H1 (cell line): ENCODE measurements around the gene GATAD2B. TPM values are rescaled to one million over a fixed set of nuclear protein-coding genes. Genes with fewer than 3 reads are reported as not detected.

Source experiments
- BCL11A ChIP-seq, 2 experiments: IDR thresholded peaks; one replicate each; pipeline ENCODE4 v1.6.1; 2011; ENCODE audit warnings: low read depth in 2 of 2, low read length in 2 of 2, mild to moderate bottlenecking in 2 of 2
- CBX5 ChIP-seq: fragments of 300-800, 300-1000 bp; sonication (generic); IDR thresholded peaks from 2 replicates; pipeline ENCODE4 v1.7.1; 2016; ENCODE audit warnings: antibody characterized with exemption, low read length, low read depth
- EGR1 ChIP-seq: IDR thresholded peaks from 2 replicates; pipeline ENCODE4 v1.6.1; 2011; ENCODE audit warnings: low read depth, low read length, borderline replicate concordance
- GABPA ChIP-seq: IDR thresholded peaks from 2 replicates; pipeline ENCODE4 v1.6.1; 2011; ENCODE audit warnings: mild to moderate bottlenecking, low read length, moderate library complexity, borderline replicate concordance; ENCODE audit not compliant: insufficient read depth
- NRF1 ChIP-seq: IDR thresholded peaks from 2 replicates; pipeline ENCODE4 v1.6.1; 2011; ENCODE audit warnings: mild to moderate bottlenecking, low read depth, low read length, improper control_type of control experiment
- POLR2A ChIP-seq, 2 experiments: IDR thresholded peaks; 1 replicate in 1 of 2; 2 replicates in 1 of 2; pipeline ENCODE4 v1.6.1; 2011; ENCODE audit warnings: low read depth in 2 of 2, low read length in 2 of 2, mild to moderate bottlenecking in 2 of 2; ENCODE audit errors: control extremely low read depth in 1 of 2
- POLR2AphosphoS5 ChIP-seq: IDR thresholded peaks from 2 replicates; pipeline ENCODE4 v1.6.1; 2011; ENCODE audit warnings: low read depth, low read length
- POU5F1 ChIP-seq: IDR thresholded peaks from 2 replicates; pipeline ENCODE4 v1.6.1; 2011; ENCODE audit warnings: low read depth, mild to moderate bottlenecking, low read length, moderate library complexity
- SP1 ChIP-seq: IDR thresholded peaks from 2 replicates; pipeline ENCODE4 v1.6.1; 2011; ENCODE audit warnings: low read depth, low read length
- ZNF274 ChIP-seq: IDR thresholded peaks from 2 replicates; pipeline ENCODE4 v1.7.0; 2012; ENCODE audit warnings: low read length, borderline replicate concordance; ENCODE audit errors: extremely low read depth
- polyA plus RNA-seq, 7 experiments: library from polyadenylated mRNA; depleted of rRNA in 3 of 7; stranded (reverse) in 5 of 7; unstranded in 2 of 7; fragments of >200 nt in 5 of 7; fragments of 200-250 nt in 2 of 7; gene quantifications; 1 replicate in 5 of 7; 2 replicates in 1 of 7; 4 replicates in 1 of 7; pipeline versions ENCODE4 v1.2.1 to v1.2.3, GENCODE V29; 2011 to 2013; ENCODE audit warnings: missing spikeins in 2 of 7, mixed read lengths in 2 of 7
- total RNA-seq: library from RNA; stranded (reverse); fragmentation: NEBNext Ultra II Directional; extraction: Animal tissue kit (Norgen Biotek cat#: 25700); gene quantifications from 2 replicates; pipeline ENCODE4 v1.2.1, GENCODE V29; 2021
- TF ChIP-seq, protein P1 (sequence below): fragments of 300-600 bp; sonication (generic); IDR thresholded peaks from 2 replicates; pipeline ENCODE4 v1.7.1; 2012; ENCODE audit warnings: low read length, moderate library complexity, mild to moderate bottlenecking, inconsistent platforms; ENCODE audit not compliant: insufficient replicate concordance

Gene GATAD2B
- total and polyA plus RNA-seq, 2 of the 8 experiments (the other 6 are each of a cell fraction or from before 2014, with no cell fraction given): 8.4 to 39.1 TPM

DNA sequence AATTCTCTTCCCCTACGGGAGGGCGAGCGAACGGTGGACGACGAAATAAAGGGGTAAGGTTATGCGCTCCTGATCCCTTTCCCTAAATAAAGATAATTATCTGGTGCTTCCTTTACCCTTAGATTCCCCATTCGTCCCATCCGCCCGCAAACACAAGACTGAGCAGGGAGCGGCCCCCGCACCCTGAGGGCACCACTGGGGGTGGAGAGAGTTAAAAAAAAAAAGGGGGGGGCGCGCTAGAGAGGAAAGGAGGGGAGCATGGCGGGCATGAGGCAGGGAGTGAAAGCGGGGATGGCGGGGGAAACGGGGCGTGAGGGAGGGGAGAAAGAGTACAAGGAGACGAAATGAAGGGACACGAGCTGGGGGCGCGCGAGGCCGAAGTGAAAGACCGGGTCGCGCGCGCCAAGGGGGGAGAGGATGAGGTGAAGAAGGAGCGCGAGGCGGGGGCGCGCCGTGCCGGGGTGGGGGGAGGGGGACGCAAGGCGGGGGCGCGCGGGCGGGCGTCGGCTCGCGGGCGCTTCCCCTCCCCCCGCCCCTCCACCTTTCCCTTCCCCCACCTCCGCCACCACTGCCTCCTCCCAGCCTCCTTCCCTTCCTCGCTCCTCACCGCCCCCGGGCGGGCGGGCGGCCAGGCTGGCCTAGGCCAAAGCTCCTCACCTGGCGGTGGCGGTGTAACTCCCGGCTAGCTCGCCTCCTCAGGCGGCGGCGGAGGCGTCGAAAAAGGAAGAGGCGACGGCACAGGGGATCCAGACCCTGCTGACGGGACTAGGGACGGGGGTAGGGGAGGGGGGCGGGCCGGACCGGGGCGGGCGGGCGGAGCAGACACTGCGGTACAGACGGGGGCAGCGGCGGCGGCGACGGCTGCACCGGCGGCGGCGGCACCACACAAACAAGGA is 448 bp downstream of the GATAD2B start (continued):
- TF ChIP-seq, protein P1, sequence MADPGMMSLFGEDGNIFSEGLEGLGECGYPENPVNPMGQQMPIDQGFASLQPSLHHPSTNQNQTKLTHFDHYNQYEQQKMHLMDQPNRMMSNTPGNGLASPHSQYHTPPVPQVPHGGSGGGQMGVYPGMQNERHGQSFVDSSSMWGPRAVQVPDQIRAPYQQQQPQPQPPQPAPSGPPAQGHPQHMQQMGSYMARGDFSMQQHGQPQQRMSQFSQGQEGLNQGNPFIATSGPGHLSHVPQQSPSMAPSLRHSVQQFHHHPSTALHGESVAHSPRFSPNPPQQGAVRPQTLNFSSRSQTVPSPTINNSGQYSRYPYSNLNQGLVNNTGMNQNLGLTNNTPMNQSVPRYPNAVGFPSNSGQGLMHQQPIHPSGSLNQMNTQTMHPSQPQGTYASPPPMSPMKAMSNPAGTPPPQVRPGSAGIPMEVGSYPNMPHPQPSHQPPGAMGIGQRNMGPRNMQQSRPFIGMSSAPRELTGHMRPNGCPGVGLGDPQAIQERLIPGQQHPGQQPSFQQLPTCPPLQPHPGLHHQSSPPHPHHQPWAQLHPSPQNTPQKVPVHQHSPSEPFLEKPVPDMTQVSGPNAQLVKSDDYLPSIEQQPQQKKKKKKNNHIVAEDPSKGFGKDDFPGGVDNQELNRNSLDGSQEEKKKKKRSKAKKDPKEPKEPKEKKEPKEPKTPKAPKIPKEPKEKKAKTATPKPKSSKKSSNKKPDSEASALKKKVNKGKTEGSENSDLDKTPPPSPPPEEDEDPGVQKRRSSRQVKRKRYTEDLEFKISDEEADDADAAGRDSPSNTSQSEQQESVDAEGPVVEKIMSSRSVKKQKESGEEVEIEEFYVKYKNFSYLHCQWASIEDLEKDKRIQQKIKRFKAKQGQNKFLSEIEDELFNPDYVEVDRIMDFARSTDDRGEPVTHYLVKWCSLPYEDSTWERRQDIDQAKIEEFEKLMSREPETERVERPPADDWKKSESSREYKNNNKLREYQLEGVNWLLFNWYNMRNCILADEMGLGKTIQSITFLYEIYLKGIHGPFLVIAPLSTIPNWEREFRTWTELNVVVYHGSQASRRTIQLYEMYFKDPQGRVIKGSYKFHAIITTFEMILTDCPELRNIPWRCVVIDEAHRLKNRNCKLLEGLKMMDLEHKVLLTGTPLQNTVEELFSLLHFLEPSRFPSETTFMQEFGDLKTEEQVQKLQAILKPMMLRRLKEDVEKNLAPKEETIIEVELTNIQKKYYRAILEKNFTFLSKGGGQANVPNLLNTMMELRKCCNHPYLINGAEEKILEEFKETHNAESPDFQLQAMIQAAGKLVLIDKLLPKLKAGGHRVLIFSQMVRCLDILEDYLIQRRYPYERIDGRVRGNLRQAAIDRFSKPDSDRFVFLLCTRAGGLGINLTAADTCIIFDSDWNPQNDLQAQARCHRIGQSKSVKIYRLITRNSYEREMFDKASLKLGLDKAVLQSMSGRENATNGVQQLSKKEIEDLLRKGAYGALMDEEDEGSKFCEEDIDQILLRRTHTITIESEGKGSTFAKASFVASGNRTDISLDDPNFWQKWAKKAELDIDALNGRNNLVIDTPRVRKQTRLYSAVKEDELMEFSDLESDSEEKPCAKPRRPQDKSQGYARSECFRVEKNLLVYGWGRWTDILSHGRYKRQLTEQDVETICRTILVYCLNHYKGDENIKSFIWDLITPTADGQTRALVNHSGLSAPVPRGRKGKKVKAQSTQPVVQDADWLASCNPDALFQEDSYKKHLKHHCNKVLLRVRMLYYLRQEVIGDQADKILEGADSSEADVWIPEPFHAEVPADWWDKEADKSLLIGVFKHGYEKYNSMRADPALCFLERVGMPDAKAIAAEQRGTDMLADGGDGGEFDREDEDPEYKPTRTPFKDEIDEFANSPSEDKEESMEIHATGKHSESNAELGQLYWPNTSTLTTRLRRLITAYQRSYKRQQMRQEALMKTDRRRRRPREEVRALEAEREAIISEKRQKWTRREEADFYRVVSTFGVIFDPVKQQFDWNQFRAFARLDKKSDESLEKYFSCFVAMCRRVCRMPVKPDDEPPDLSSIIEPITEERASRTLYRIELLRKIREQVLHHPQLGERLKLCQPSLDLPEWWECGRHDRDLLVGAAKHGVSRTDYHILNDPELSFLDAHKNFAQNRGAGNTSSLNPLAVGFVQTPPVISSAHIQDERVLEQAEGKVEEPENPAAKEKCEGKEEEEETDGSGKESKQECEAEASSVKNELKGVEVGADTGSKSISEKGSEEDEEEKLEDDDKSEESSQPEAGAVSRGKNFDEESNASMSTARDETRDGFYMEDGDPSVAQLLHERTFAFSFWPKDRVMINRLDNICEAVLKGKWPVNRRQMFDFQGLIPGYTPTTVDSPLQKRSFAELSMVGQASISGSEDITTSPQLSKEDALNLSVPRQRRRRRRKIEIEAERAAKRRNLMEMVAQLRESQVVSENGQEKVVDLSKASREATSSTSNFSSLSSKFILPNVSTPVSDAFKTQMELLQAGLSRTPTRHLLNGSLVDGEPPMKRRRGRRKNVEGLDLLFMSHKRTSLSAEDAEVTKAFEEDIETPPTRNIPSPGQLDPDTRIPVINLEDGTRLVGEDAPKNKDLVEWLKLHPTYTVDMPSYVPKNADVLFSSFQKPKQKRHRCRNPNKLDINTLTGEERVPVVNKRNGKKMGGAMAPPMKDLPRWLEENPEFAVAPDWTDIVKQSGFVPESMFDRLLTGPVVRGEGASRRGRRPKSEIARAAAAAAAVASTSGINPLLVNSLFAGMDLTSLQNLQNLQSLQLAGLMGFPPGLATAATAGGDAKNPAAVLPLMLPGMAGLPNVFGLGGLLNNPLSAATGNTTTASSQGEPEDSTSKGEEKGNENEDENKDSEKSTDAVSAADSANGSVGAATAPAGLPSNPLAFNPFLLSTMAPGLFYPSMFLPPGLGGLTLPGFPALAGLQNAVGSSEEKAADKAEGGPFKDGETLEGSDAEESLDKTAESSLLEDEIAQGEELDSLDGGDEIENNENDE: no peak
- TF ChIP-seq CBX5 (no peak), POLR2AphosphoS5 (peak; percentile 57; the same call in 1 of the 2 replicates), NRF1 (no peak), EGR1 (no peak), ZNF274 (no peak), BCL11A (IDR thresholded peaks at IDR 0.05; ENCODE audit: low read depth in 2 of 2, low read length in 2 of 2) (no peak), POU5F1 (no peak), SP1 (no peak), POLR2A (IDR thresholded peaks at IDR 0.05; ENCODE audit: control extremely low read depth in 1 of 2, low read depth in 2 of 2, low read length in 2 of 2) (peak; percentile 39 to 59), GABPA (no peak)
